Measurements from ENCODE around the gene ANAPC2.

Gene ANAPC2

GRCh38 chr9:137173796-137174664 is 14.3 kb downstream of the ANAPC2 start:
- no peak for DNase-seq

- DNase-seq, result no peak
These were observed 15.2 kb downstream of the ANAPC2 start for GRCh38 chr9:137172901-137173795.

- DNase-seq, result no peak
These were observed 17.0 kb downstream of the ANAPC2 start for GRCh38 chr9:137171149-137171900.

DNA sequence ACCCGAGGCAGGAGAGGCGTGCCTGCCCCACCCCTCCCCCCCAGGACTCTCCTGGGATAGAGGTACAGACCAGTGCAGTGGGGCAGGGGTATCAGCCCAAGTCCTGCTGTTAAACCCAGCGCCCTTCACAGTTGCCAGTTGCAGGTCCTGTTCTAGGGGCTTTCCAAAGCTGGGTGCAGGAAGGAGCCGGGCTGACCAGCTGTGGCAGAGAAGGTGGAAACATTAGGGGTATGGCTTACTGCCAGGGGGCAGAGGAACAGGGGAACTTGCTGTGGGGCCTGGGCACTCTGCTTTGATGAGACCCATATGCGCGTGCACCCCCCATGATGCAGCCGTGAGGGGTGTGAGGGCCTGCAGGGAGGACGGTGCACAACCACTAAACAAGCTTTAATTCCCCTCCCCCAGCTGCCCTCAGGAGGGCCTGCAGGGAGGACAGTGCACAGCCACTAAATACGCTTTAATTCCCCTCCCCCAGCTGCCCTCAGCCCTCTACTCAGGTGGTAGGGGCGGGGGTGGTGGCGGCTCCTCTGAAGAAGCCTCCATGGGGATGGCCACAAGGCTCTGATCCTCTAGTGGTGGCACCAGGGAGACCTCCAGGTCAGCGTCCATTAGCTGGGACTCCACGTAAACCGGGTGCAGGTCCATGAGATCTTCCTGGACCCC is 17.7 kb downstream of the ANAPC2 start:
- DNase-seq, result no peak

DNA sequence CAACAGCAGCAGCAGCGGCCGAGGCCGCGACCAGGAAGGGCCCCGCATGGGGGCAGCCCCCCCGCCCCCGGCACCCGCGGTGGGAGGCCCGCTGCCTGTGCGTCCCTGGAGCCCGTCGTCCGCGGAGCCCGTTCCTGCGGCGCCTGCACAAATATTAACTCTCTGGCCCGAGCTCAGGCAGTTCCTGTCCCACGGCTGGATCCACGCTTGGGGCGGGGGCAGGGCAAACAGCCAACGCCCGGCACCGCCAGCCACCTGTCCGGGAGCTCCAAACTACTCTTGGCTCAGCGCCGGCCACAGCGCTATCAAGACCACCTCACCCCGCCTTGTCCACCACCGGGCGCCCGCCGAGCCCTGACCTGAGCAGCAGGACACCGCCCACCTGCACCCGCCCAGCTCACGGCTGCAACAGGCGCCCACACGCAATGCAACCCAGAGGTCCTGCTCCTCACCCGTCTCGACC is 18.4 kb downstream of the ANAPC2 start, which contains the start of gene LRRC26:
Gene LRRC26 (minus strand): TSS at position 156 of the 463 bp plus-strand sequence. CDS start 108 bp downstream, at position 48.
- DNase-seq, result no peak

- DNase-seq, result peak; percentile 52 to 96 (median 96)
These were observed 19.2 kb downstream of the ANAPC2 start for GRCh38 chr9:137168904-137169856.

DNA sequence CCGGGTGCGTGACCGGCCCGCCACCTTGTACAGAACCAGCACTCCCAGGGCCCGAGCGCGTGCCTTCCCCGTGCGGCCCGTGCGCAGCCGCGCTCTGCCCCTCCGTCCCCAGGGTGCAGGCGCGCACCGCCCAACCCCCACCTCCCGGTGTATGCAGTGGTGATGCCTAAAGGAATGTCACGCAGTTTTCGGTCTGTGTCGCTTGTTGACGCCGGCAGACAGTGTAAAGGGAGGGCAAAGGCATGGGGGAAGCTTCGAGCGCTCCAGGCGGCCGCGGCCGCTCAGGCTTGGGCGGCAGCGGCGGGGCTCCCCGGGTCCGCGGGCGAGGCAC is 19.8 kb downstream of the ANAPC2 start:
- DNase-seq, result peak in 2 of 3 experiments; percentile 57 to 67

- DNase-seq, result peak in 2 of 3 experiments; percentile 33 to 55
These were observed 20.4 kb downstream of the ANAPC2 start for GRCh38 chr9:137167747-137168572.

- DNase-seq, result peak in 1 of 3 experiments; percentile 16
These were observed 21.0 kb downstream of the ANAPC2 start for GRCh38 chr9:137167277-137167746.

DNA sequence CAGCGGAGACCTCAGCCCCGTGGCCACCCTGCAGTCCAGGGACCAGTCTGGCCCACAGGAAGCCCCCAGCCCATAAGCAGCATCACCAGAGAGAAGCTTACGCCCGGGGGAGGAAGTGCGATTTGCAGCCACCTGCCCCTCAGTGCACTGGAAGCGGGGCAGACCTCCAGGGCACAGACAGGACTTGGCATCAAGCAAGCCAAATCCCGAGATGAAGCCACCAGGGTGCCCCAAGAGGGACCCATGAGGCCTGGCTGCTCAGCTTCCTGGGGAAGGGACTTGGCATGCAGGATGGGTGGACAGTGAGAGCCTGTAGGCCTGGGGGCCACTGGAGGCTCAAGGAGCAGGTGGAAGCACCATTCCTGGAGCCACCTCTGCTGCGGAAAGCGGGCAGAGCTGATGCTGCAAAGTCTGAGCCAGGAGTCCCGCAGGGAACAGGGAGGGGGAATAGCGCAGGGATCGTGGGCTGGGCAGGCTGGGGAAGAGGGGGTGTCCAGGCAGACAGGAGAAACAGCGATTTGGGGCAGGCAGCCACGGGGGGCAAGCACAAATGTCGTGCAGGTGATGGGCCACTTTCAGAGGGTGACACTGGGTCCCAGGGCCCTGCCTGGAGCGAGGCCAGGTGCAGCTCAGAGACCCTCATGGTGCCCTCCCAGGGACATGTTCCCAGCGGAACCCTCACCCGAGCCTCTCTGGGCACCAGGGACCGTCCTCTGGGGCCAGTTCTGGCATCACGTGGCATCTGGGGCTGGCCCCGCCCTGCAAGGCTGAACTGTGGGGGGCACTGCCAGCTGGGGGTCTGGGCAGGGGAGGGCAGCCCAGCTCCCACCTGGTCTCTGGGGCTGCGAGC is 21.8 kb downstream of the ANAPC2 start:
- no peak for DNase-seq

DNA sequence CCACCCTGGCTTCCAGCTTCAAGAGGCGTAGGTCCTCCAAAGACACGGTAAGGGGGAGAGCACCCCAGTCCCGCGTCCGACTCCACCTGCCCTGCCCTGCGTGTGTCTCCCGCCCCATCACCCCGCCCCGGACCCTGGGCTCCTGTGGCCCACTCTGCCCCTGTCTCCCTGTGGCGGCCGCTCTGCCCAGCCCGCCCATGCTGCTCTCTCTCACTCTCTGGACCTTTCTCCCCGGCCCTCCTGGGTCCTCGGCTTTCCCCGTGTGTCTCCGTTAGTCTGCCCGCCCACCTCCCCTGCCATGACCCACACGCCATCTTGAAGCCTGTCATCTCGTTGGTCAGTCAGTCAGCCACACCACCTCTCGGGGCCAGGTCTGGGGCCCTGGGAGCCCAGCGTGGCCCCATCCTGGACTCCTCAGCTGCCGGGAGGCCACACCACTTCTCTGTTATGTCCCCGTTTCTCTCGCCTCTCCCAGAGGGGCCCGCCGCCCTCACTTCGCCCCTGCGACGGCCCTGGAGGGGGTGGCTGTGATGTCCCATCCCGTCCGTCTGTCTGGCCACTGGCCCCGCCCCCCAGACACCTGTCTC is 23.0 kb downstream of the ANAPC2 start:
- DNase-seq, result no peak

- no peak for DNase-seq
These were observed 23.8 kb downstream of the ANAPC2 start for GRCh38 chr9:137164370-137165249.

- DNase-seq, result no peak
These were observed 24.6 kb downstream of the ANAPC2 start for GRCh38 chr9:137163805-137164204.

- DNase-seq, result peak in 1 of 3 experiments; percentile 46
These were observed 25.0 kb downstream of the ANAPC2 start for GRCh38 chr9:137163365-137163715.

GRCh38 chr9:137162505-137163364 is 25.6 kb downstream of the ANAPC2 start:
- DNase-seq, result peak in 2 of 3 experiments; percentile 64 to 69

All from NCI-H1417 (cell line).